Fibroblast of lung (primary cell): ENCODE data around the gene CXCL11. TPM values are rescaled to one million over a fixed set of nuclear protein-coding genes. Genes with fewer than 3 reads are reported as not detected.

Experiments used
- DNase-seq, 2 donors: peaks; one replicate each; pipeline versions ENCODE4 v3.0.0 to v3.0.0-alpha.2; 2010; ENCODE audit warnings: low read depth in 2 of 2
- H2AFZ ChIP-seq: 2 replicates; pipeline ENCODE4 v1.5.1; 2012; ENCODE audit warnings: low read length, control low read depth, inconsistent platforms
- H3K27ac ChIP-seq: 2 replicates; pipeline ENCODE4 v1.5.1; 2011; ENCODE audit warnings: low read length, control low read depth; ENCODE audit not compliant: insufficient read depth
- H3K27me3 ChIP-seq: 2 replicates; pipeline ENCODE4 v1.5.1; 2011; ENCODE audit warnings: mild to moderate bottlenecking, low read length; ENCODE audit not compliant: control insufficient read depth, insufficient read depth
- H3K36me3 ChIP-seq: 2 replicates; pipeline ENCODE4 v1.5.1; 2011; ENCODE audit warnings: low read length; ENCODE audit not compliant: control insufficient read depth, insufficient read depth
- H3K4me1 ChIP-seq: 2 replicates; pipeline ENCODE4 v1.5.1; 2011; ENCODE audit warnings: low read length; ENCODE audit not compliant: control insufficient read depth, insufficient read depth; ENCODE audit errors: extremely low read depth
- H3K4me2 ChIP-seq: 2 replicates; pipeline ENCODE4 v1.5.1; 2011; ENCODE audit warnings: low read length, control low read depth; ENCODE audit not compliant: insufficient read depth; ENCODE audit errors: extremely low read depth
- H3K4me3 ChIP-seq, 4 experiments: fragments of 200-600 bp in 1 of 4; sonication (generic) in 1 of 4; replicated peaks in 1 of 4; 2 replicates each; pipeline ENCODE4 v1.5.1; 2011 to 2016; ENCODE audit warnings: low read length in 4 of 4, low read depth in 3 of 4, mild to moderate bottlenecking in 3 of 4, control low read depth in 2 of 4, inconsistent platforms in 1 of 4, mixed read lengths in 1 of 4; ENCODE audit not compliant: insufficient read depth in 1 of 4; ENCODE audit errors: control extremely low read depth in 1 of 4
- H3K79me2 ChIP-seq: 2 replicates; pipeline ENCODE4 v1.5.1; 2012; ENCODE audit warnings: mild to moderate bottlenecking, low read length, inconsistent platforms; ENCODE audit not compliant: control insufficient read depth, insufficient read depth
- H3K9ac ChIP-seq: 2 replicates; pipeline ENCODE4 v1.5.1; 2011; ENCODE audit warnings: mild to moderate bottlenecking, low read length, control low read depth; ENCODE audit not compliant: insufficient read depth
- H3K9me3 ChIP-seq: 2 replicates; pipeline ENCODE4 v1.5.1; 2012; ENCODE audit warnings: low read depth, low read length; ENCODE audit not compliant: control insufficient read depth, insufficient read depth
- H4K20me1 ChIP-seq: 2 replicates; pipeline ENCODE4 v1.5.1; 2011; ENCODE audit warnings: low read length; ENCODE audit not compliant: control insufficient read depth, insufficient read depth; ENCODE audit errors: extremely low read depth
- EZH2 ChIP-seq: IDR thresholded peaks from 2 replicates; pipeline ENCODE4 v1.5.1; 2012; ENCODE audit warnings: low read length, control low read depth, mild to moderate bottlenecking; ENCODE audit errors: missing control alignments
- polyA plus RNA-seq, 2 donors: library from polyadenylated mRNA; depleted of rRNA in 1 of 2; stranded (reverse) in 1 of 2; unstranded in 1 of 2; fragments of >200 nt; gene quantifications; 2 replicates each; pipeline ENCODE4 v1.2.1, GENCODE V29; 2011 to 2012; ENCODE audit warnings: missing spikeins in 1 of 2
- total RNA-seq: library from RNA; depleted of rRNA; stranded (reverse); fragments of >200 nt; gene quantifications from 2 replicates; pipeline ENCODE4 v1.2.1, GENCODE V29; 2014
- TF ChIP-seq, protein P1 (sequence below), 2 donors: IDR thresholded peaks in 1 of 2; conservative IDR thresholded peaks in 1 of 2; 1 replicate in 1 of 2; 2 replicates in 1 of 2; pipeline ENCODE4 v1.5.1; 2011 to 2012; ENCODE audit warnings: low read length in 2 of 2, control low read depth in 1 of 2, inconsistent platforms in 1 of 2, low read depth in 1 of 2, mild to moderate bottlenecking in 1 of 2

CXCL11 gene
- total and polyA plus RNA-seq, 2 donors (not counting 1 experiment from before 2014, with no cell fraction given) = not detected

DNA sequence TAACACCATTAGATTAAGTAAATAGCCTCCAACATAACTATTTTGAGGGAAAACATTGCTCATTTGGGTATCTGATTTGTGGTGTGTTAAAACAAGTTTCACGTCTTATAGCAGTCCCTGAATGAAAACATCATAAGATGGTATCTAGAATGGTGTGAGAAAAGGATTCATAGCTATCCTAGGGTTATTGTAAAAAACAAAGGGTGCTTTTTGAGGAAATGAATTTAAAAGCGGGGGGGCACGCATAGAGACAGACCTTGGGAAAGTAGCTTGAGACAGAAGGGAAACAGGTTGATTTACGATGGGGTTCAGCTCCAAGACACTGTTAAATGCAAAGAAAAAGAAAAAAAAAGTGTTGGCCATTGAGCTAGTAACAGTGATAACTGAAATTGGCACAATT lies 11.8 kb downstream of the CXCL11 start:
- Histone ChIP-seq H3K27me3 (no peaks in the 10 kb centered on the region), H3K9me3 (no peaks in the 10 kb centered on the region), H3K36me3 (no peaks in the 10 kb centered on the region), H3K9ac (no peak overlapping the region), H3K4me2 (no peak overlapping the region), H3K4me1 (peaks cover 2% of the 10 kb centered on the region), H4K20me1 (no peaks in the 10 kb centered on the region), H3K27ac (no peak overlapping the region), H2AFZ (no peak overlapping the region), H3K4me3 (no peak overlapping the region), H3K79me2 (no peaks in the 10 kb centered on the region)
- no peak for TF ChIP-seq EZH2
- TF ChIP-seq, protein P1, sequence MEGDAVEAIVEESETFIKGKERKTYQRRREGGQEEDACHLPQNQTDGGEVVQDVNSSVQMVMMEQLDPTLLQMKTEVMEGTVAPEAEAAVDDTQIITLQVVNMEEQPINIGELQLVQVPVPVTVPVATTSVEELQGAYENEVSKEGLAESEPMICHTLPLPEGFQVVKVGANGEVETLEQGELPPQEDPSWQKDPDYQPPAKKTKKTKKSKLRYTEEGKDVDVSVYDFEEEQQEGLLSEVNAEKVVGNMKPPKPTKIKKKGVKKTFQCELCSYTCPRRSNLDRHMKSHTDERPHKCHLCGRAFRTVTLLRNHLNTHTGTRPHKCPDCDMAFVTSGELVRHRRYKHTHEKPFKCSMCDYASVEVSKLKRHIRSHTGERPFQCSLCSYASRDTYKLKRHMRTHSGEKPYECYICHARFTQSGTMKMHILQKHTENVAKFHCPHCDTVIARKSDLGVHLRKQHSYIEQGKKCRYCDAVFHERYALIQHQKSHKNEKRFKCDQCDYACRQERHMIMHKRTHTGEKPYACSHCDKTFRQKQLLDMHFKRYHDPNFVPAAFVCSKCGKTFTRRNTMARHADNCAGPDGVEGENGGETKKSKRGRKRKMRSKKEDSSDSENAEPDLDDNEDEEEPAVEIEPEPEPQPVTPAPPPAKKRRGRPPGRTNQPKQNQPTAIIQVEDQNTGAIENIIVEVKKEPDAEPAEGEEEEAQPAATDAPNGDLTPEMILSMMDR (conservative IDR thresholded peaks at IDR 0.05 in 1 of 2, IDR thresholded peaks at IDR 0.05 in 1 of 2; ENCODE audit: low read depth in 1 of 2, low read length in 2 of 2) = no peak
- DNase-seq = no peak

GRCh38 chr4:76023389-76023788 lies 12.5 kb downstream of the CXCL11 start, which contains the start of gene CXCL10:
Gene CXCL10, minus strand, starts transcription at chr4:76023497. Its CDS starts 66 bp downstream, at chr4:76023431.
- Histone ChIP-seq H3K27ac (no peak within 1 kb of the TSS), H3K27me3 (no peaks in the 10 kb centered on the region), H3K4me2 (no peak within 1 kb of the TSS), H2AFZ (no peak within 1 kb of the TSS), H3K36me3 (no peaks in the 10 kb centered on the region), H3K9ac (no peak within 1 kb of the TSS), H3K79me2 (no peaks in the 10 kb centered on the region), H3K9me3 (no peaks in the 10 kb centered on the region), H4K20me1 (no peaks in the 10 kb centered on the region), H3K4me1 (no peaks in the 10 kb centered on the region), H3K4me3 (no peak within 1 kb of the TSS)
- no peak for DNase-seq
- TF ChIP-seq EZH2 = no peak
- TF ChIP-seq, protein P1 (conservative IDR thresholded peaks at IDR 0.05 in 1 of 2, IDR thresholded peaks at IDR 0.05 in 1 of 2; ENCODE audit: low read depth in 1 of 2, low read length in 2 of 2) = no peak

GRCh38 chr4:76022677-76023076 lies 13.2 kb downstream of the CXCL11 start:
- Histone ChIP-seq H3K4me2 (no peak overlapping the region), H3K4me3 (no peak overlapping the region), H2AFZ (no peak overlapping the region), H4K20me1 (no peaks in the 10 kb centered on the region), H3K27ac (no peak overlapping the region), H3K9ac (no peak overlapping the region), H3K36me3 (no peaks in the 10 kb centered on the region), H3K79me2 (no peaks in the 10 kb centered on the region), H3K4me1 (no peaks in the 10 kb centered on the region), H3K9me3 (no peaks in the 10 kb centered on the region), H3K27me3 (no peaks in the 10 kb centered on the region)
- no peak for DNase-seq
- no peak for TF ChIP-seq EZH2
- TF ChIP-seq, protein P1 (conservative IDR thresholded peaks at IDR 0.05 in 1 of 2, IDR thresholded peaks at IDR 0.05 in 1 of 2; ENCODE audit: low read depth in 1 of 2, low read length in 2 of 2) = no peak
